DMS53 treated with DMSO at 0.1 percent for 48 hours (cell line): ENCODE measurements around the gene CACNA1C.

Experiments used
- DNase-seq: peaks from one replicate; lab custom pipeline; 2025; ENCODE audit not compliant: unreplicated experiment; lab: John Stamatoyannopoulos, UW

Gene CACNA1C

GRCh38 chr12:2312175-2312574, 259.4 kb downstream of the CACNA1C start:
- no peak for DNase-seq

GRCh38 chr12:2312770-2313169, 260.0 kb downstream of the CACNA1C start:
- DNase-seq, result no peak

GRCh38 chr12:2314492-2314891, 261.7 kb downstream of the CACNA1C start:
- no peak for DNase-seq

GRCh38 chr12:2317772-2318171, 265.0 kb downstream of the CACNA1C start:
- no peak for DNase-seq

- DNase-seq, result no peak
These were observed 265.5 kb downstream of the CACNA1C start for GRCh38 chr12:2318286-2318685.

GRCh38 chr12:2319136-2319535, 266.3 kb downstream of the CACNA1C start:
- DNase-seq, result no peak

- no peak for DNase-seq
These were observed 267.1 kb downstream of the CACNA1C start for GRCh38 chr12:2319737-2320506.

- no peak for DNase-seq
These were observed 268.1 kb downstream of the CACNA1C start for GRCh38 chr12:2320841-2321240.

- peak; percentile 51 for DNase-seq
These were observed 269.9 kb downstream of the CACNA1C start for GRCh38 chr12:2322554-2323120.

- no peak for DNase-seq
These were observed 270.9 kb downstream of the CACNA1C start for GRCh38 chr12:2323532-2324255.

- peak; percentile 58 for DNase-seq
These were observed 271.6 kb downstream of the CACNA1C start for GRCh38 chr12:2324387-2324786.

- no peak for DNase-seq
These were observed 272.7 kb downstream of the CACNA1C start for GRCh38 chr12:2325519-2325918.

- DNase-seq, result no peak
These were observed 273.7 kb downstream of the CACNA1C start for GRCh38 chr12:2326470-2326869.

GRCh38 chr12:2328661-2329060, 275.9 kb downstream of the CACNA1C start:
- DNase-seq, result no peak

- DNase-seq, result no peak
These were observed 276.9 kb downstream of the CACNA1C start for GRCh38 chr12:2329661-2330210.

- DNase-seq, result no peak
These were observed 279.4 kb downstream of the CACNA1C start for GRCh38 chr12:2332236-2332635.

- DNase-seq, result no peak
These were observed 280.2 kb downstream of the CACNA1C start for GRCh38 chr12:2332947-2333346.

- DNase-seq, result no peak
These were observed 280.9 kb downstream of the CACNA1C start for GRCh38 chr12:2333491-2334195.

- no peak for DNase-seq
These were observed 281.5 kb downstream of the CACNA1C start for GRCh38 chr12:2334271-2334670.

- no peak for DNase-seq
These were observed 281.9 kb downstream of the CACNA1C start for GRCh38 chr12:2334689-2335088.

GRCh38 chr12:2335109-2335508, 282.3 kb downstream of the CACNA1C start:
- DNase-seq, result no peak
